ENCODE results near the gene SYNDIG1. TPM values are rescaled to one million over a fixed set of nuclear protein-coding genes. Genes with fewer than 3 reads are reported as not detected.
A peak's percentile ranks its signal among the peaks of the same experiment; 100 is the strongest.

SYNDIG1 gene
- total RNA-seq, 1 experiment from 2014 or later, result not detected

GRCh38 chr20:24468401-24469115 is 871 bp upstream of the SYNDIG1 start:
- no peaks in the 10 kb centered on the region for H3K9me3 ChIP-seq (ENCODE audit: control insufficient read depth, insufficient read depth, low read depth, low read length)
- DNase-seq (ENCODE audit: low read depth, low spot score), result no peak
- ChIA-PET CTCF (no interaction called here), POLR2A (no interaction called here)
- in situ Hi-C loops (cut with HindIII; ENCODE audit: low pct_unique_long_range_greater_than_20kb, low sequenced_read_pairs), result no loop called here
- intact Hi-C loops (cut with micrococcal nuclease; ENCODE audit: unreplicated experiment), result no loop called here
- no TSS peak for BruUV-seq (replicated peaks)
- peak overlapping the region in 1 of 2 experiments; percentile 8; a peak in 1 of 4 replicates for H3K4me3 ChIP-seq (ENCODE audit: low read depth in 2 of 2, low read length in 2 of 2)
- H3K27me3 ChIP-seq (ENCODE audit: control insufficient read depth, insufficient read depth, low read length), result peaks cover 46% of the 10 kb centered on the region
- TF ChIP-seq TCF7L2 (IDR thresholded peaks at IDR 0.05; ENCODE audit: low read depth, low read length), result no peak
- no peak for TF ChIP-seq POLR2AphosphoS5 (IDR thresholded peaks at IDR 0.05; ENCODE audit: low read depth, low read length)
- TF ChIP-seq CTCF (IDR thresholded peaks at IDR 0.05), result no peak
- TF ChIP-seq SIN3A (IDR thresholded peaks at IDR 0.05; ENCODE audit: borderline replicate concordance, insufficient read depth, low read depth, low read length), result no peak
- TF ChIP-seq REST (IDR thresholded peaks at IDR 0.05; ENCODE audit: insufficient read depth in 1 of 2, low read depth in 2 of 2, low read length in 1 of 2), result no peak
- H3K27ac ChIP-seq (ENCODE audit: low read length), result no peak overlapping the region
- H3K36me3 ChIP-seq (ENCODE audit: control insufficient read depth, insufficient read depth, low read length), result no peaks in the 10 kb centered on the region
- peaks cover 8% of the 10 kb centered on the region; the same call in 1 of the 2 replicates for H3K4me1 ChIP-seq (ENCODE audit: control insufficient read depth, insufficient read depth, low read length)
- ATAC-seq, result no peak

GRCh38 chr20:24469894-24470745 is 691 bp downstream of the SYNDIG1 start:
- Histone ChIP-seq H3K4me3 (ENCODE audit: low read depth in 2 of 2, low read length in 2 of 2) (peak overlapping the region; percentile 22 to 24; a peak in 3 of 4 replicates), H3K4me1 (ENCODE audit: control insufficient read depth, insufficient read depth, low read length) (peaks cover 8% of the 10 kb centered on the region; the same call in 1 of the 2 replicates), H3K9me3 (ENCODE audit: control insufficient read depth, insufficient read depth, low read depth, low read length) (no peaks in the 10 kb centered on the region), H3K27ac (ENCODE audit: low read length) (no peak overlapping the region), H3K27me3 (ENCODE audit: control insufficient read depth, insufficient read depth, low read length) (peaks cover 53% of the 10 kb centered on the region), H3K36me3 (ENCODE audit: control insufficient read depth, insufficient read depth, low read length) (no peaks in the 10 kb centered on the region)
- ChIA-PET POLR2A (no interaction called here), CTCF (no interaction called here)
- peak; percentile 74 for ATAC-seq
- DNase-seq (ENCODE audit: low read depth, low spot score), result no peak
- TF ChIP-seq CTCF (IDR thresholded peaks at IDR 0.05), result no peak
- TF ChIP-seq SIN3A (IDR thresholded peaks at IDR 0.05; ENCODE audit: borderline replicate concordance, insufficient read depth, low read depth, low read length), result no peak
- no peak for TF ChIP-seq POLR2AphosphoS5 (IDR thresholded peaks at IDR 0.05; ENCODE audit: low read depth, low read length)
- no peak for TF ChIP-seq TCF7L2 (IDR thresholded peaks at IDR 0.05; ENCODE audit: low read depth, low read length)
- no peak for TF ChIP-seq REST (IDR thresholded peaks at IDR 0.05; ENCODE audit: insufficient read depth in 1 of 2, low read depth in 2 of 2, low read length in 1 of 2)
- in situ Hi-C loops (cut with HindIII; ENCODE audit: low pct_unique_long_range_greater_than_20kb, low sequenced_read_pairs) (no loop called here), intact Hi-C loops (cut with micrococcal nuclease; ENCODE audit: unreplicated experiment) (no loop called here)
- no TSS peak for BruUV-seq (replicated peaks)

Data from Panc1 (cell line).